Neural crest cell (in vitro differentiated cells): Measurements from ENCODE around the gene OTUB2. TPM values are rescaled to one million over a fixed set of nuclear protein-coding genes. Genes with fewer than 3 reads are reported as not detected.

Experiments used
- DNase-seq: peaks from one replicate; pipeline ENCODE4 v3.0.0; 2021; ENCODE audit warnings: low read depth, mixed read lengths, low spot score
- H3K27ac Mint-ChIP-seq: one replicate; pipeline ENCODE4 v1.8.0; 2021; ENCODE audit warnings: mild to moderate bottlenecking, mixed read lengths; ENCODE audit not compliant: unreplicated experiment
- H3K27me3 Mint-ChIP-seq: 2 replicates; pipeline ENCODE4 v1.8.0; 2021; ENCODE audit warnings: low read depth, mild to moderate bottlenecking, mixed read lengths
- H3K36me3 Mint-ChIP-seq: 2 replicates; pipeline ENCODE4 v1.8.0; 2021; ENCODE audit warnings: low read depth, mild to moderate bottlenecking, mixed read lengths
- H3K4me1 Mint-ChIP-seq: 2 replicates; pipeline ENCODE4 v1.8.0; 2021; ENCODE audit warnings: mixed read lengths
- H3K4me3 Mint-ChIP-seq: one replicate; pipeline ENCODE4 v1.8.0; 2021; ENCODE audit warnings: mild to moderate bottlenecking, mixed read lengths
- H3K9me3 Mint-ChIP-seq: 2 replicates; pipeline ENCODE4 v1.8.0; 2021; ENCODE audit warnings: mixed read lengths
- CTCF ChIP-seq: fragments of 200-600 bp; sonication (generic); conservative IDR thresholded peaks from 2 replicates; pipeline ENCODE4 v1.5.0; 2021; ENCODE audit warnings: antibody characterized with exemption, mild to moderate bottlenecking
- total RNA-seq: library from RNA; stranded (reverse); gene quantifications from 2 replicates; pipeline ENCODE4 v1.2.1, GENCODE V29; 2021

Gene OTUB2
- total RNA-seq, 1 donor from 2014 or later = 4.4 TPM

GRCh38 chr14:94031161-94031882 is 5.2 kb downstream of the OTUB2 start:
- H3K36me3 Mint-ChIP-seq = peaks cover under 1% of the 10 kb centered on the region
- no peak for DNase-seq
- H3K9me3 Mint-ChIP-seq = no peaks in the 10 kb centered on the region
- no peak overlapping the region for H3K4me3 Mint-ChIP-seq
- H3K27ac Mint-ChIP-seq = no peak overlapping the region
- H3K4me1 Mint-ChIP-seq = peaks cover 3% of the 10 kb centered on the region
- TF ChIP-seq CTCF = no peak
- no peaks in the 10 kb centered on the region for H3K27me3 Mint-ChIP-seq

GRCh38 chr14:94031883-94032279 is 5.7 kb downstream of the OTUB2 start:
- H3K27me3 Mint-ChIP-seq = no peaks in the 10 kb centered on the region
- TF ChIP-seq CTCF = no peak
- H3K36me3 Mint-ChIP-seq = peaks cover 5% of the 10 kb centered on the region
- H3K4me3 Mint-ChIP-seq = no peak overlapping the region
- no peak for DNase-seq
- peaks cover 9% of the 10 kb centered on the region for H3K4me1 Mint-ChIP-seq
- no peak overlapping the region for H3K27ac Mint-ChIP-seq
- H3K9me3 Mint-ChIP-seq = no peaks in the 10 kb centered on the region

- Mint-ChIP-seq H3K4me3 (no peak overlapping the region), H3K36me3 (peaks cover 5% of the 10 kb centered on the region), H3K4me1 (peaks cover 10% of the 10 kb centered on the region), H3K9me3 (no peaks in the 10 kb centered on the region), H3K27ac (no peak overlapping the region), H3K27me3 (no peaks in the 10 kb centered on the region)
- no peak for DNase-seq
- no peak for TF ChIP-seq CTCF
Measured at GRCh38 chr14:94034886-94035285, 8.7 kb downstream of the OTUB2 start.

- Mint-ChIP-seq H3K9me3 (no peaks in the 10 kb centered on the region), H3K36me3 (peaks cover 5% of the 10 kb centered on the region), H3K4me1 (peaks cover 10% of the 10 kb centered on the region), H3K27ac (no peak overlapping the region), H3K27me3 (no peaks in the 10 kb centered on the region), H3K4me3 (peak overlapping the region; percentile 6)
- peak; percentile 78 for TF ChIP-seq CTCF
- DNase-seq = peak; percentile 70
Measured at GRCh38 chr14:94036313-94037167, 10.4 kb downstream of the OTUB2 start.

GRCh38 chr14:94037954-94038353 is 11.8 kb downstream of the OTUB2 start:
- Mint-ChIP-seq H3K27me3 (no peaks in the 10 kb centered on the region), H3K9me3 (no peaks in the 10 kb centered on the region), H3K36me3 (peaks cover 5% of the 10 kb centered on the region), H3K27ac (no peak overlapping the region), H3K4me3 (no peak overlapping the region), H3K4me1 (peaks cover 10% of the 10 kb centered on the region)
- no peak for TF ChIP-seq CTCF
- no peak for DNase-seq
